ENCODE measurements around the gene SLC16A9.

Gene SLC16A9

GRCh38 chr10:59625721-59626522, 83.7 kb downstream of the SLC16A9 start:
- H3K4me1 ChIP-seq (ENCODE audit: insufficient read depth, low read length) = no peaks in the 10 kb centered on the region
- H4K20me1 ChIP-seq (ENCODE audit: insufficient read depth, low read length) = no peaks in the 10 kb centered on the region
- peak; percentile 51 for DNase-seq
- ATAC-seq (ENCODE audit: insufficient read depth, low read depth) = peak; percentile 93
- no peaks in the 10 kb centered on the region for H3K36me3 ChIP-seq (ENCODE audit: insufficient read depth, low read length)
- no peak overlapping the region for H3K4me3 ChIP-seq (ENCODE audit: low read depth in 1 of 2, low read length in 2 of 2)
- H3K27ac ChIP-seq (ENCODE audit: low read length) = no peak overlapping the region
- H3K27me3 ChIP-seq (ENCODE audit: insufficient read depth, low read length, poor library complexity) = no peaks in the 10 kb centered on the region
- TF ChIP-seq CTCF (IDR thresholded peaks at IDR 0.05; ENCODE audit: borderline replicate concordance, extremely low read depth, low read length, poor library complexity, severe bottlenecking) = peak; percentile 91
- no peak for TF ChIP-seq EZH2 (IDR thresholded peaks at IDR 0.05; ENCODE audit: borderline replicate concordance, low read depth, low read length, severe bottlenecking)
- no peaks in the 10 kb centered on the region for H3K9me3 ChIP-seq (ENCODE audit: insufficient read depth, low read length, severe bottlenecking)
- H3K9ac ChIP-seq (ENCODE audit: low read depth, low read length) = no peak overlapping the region
- H3K4me2 ChIP-seq (ENCODE audit: insufficient read depth, low read length) = no peak overlapping the region
- no peak overlapping the region for H2AFZ ChIP-seq (ENCODE audit: low read depth, low read length)
- no peaks in the 10 kb centered on the region for H3K79me2 ChIP-seq (ENCODE audit: insufficient read depth, low read length)

GRCh38 chr10:59624951-59625350, 84.7 kb downstream of the SLC16A9 start:
- no peak for ATAC-seq (ENCODE audit: insufficient read depth, low read depth)
- Histone ChIP-seq H3K79me2 (ENCODE audit: insufficient read depth, low read length) (no peaks in the 10 kb centered on the region), H3K27ac (ENCODE audit: low read length) (no peak overlapping the region), H3K36me3 (ENCODE audit: insufficient read depth, low read length) (no peaks in the 10 kb centered on the region), H3K9ac (ENCODE audit: low read depth, low read length) (no peak overlapping the region), H3K4me1 (ENCODE audit: insufficient read depth, low read length) (no peaks in the 10 kb centered on the region), H2AFZ (ENCODE audit: low read depth, low read length) (no peak overlapping the region), H4K20me1 (ENCODE audit: insufficient read depth, low read length) (no peaks in the 10 kb centered on the region), H3K4me3 (ENCODE audit: low read depth in 1 of 2, low read length in 2 of 2) (no peak overlapping the region), H3K9me3 (ENCODE audit: insufficient read depth, low read length, severe bottlenecking) (no peaks in the 10 kb centered on the region), H3K27me3 (ENCODE audit: insufficient read depth, low read length, poor library complexity) (no peaks in the 10 kb centered on the region), H3K4me2 (ENCODE audit: insufficient read depth, low read length) (no peak overlapping the region)
- no peak for TF ChIP-seq CTCF (IDR thresholded peaks at IDR 0.05; ENCODE audit: borderline replicate concordance, extremely low read depth, low read length, poor library complexity, severe bottlenecking)
- no peak for TF ChIP-seq EZH2 (IDR thresholded peaks at IDR 0.05; ENCODE audit: borderline replicate concordance, low read depth, low read length, severe bottlenecking)
- no peak for DNase-seq

- H3K27me3 ChIP-seq (ENCODE audit: insufficient read depth, low read length, poor library complexity) = no peaks in the 10 kb centered on the region
- H3K79me2 ChIP-seq (ENCODE audit: insufficient read depth, low read length) = no peaks in the 10 kb centered on the region
- no peak overlapping the region for H2AFZ ChIP-seq (ENCODE audit: low read depth, low read length)
- TF ChIP-seq EZH2 (IDR thresholded peaks at IDR 0.05; ENCODE audit: borderline replicate concordance, low read depth, low read length, severe bottlenecking) = no peak
- TF ChIP-seq CTCF (IDR thresholded peaks at IDR 0.05; ENCODE audit: borderline replicate concordance, extremely low read depth, low read length, poor library complexity, severe bottlenecking) = no peak
- H3K9ac ChIP-seq (ENCODE audit: low read depth, low read length) = no peak overlapping the region
- ATAC-seq (ENCODE audit: insufficient read depth, low read depth) = no peak
- H3K36me3 ChIP-seq (ENCODE audit: insufficient read depth, low read length) = no peaks in the 10 kb centered on the region
- H3K4me1 ChIP-seq (ENCODE audit: insufficient read depth, low read length) = no peaks in the 10 kb centered on the region
- H3K4me3 ChIP-seq (ENCODE audit: low read depth in 1 of 2, low read length in 2 of 2) = no peak overlapping the region
- H3K9me3 ChIP-seq (ENCODE audit: insufficient read depth, low read length, severe bottlenecking) = no peaks in the 10 kb centered on the region
- DNase-seq = no peak
- no peaks in the 10 kb centered on the region for H4K20me1 ChIP-seq (ENCODE audit: insufficient read depth, low read length)
- H3K27ac ChIP-seq (ENCODE audit: low read length) = no peak overlapping the region
- H3K4me2 ChIP-seq (ENCODE audit: insufficient read depth, low read length) = no peak overlapping the region
These were observed 85.5 kb downstream of the SLC16A9 start for GRCh38 chr10:59624136-59624535.
